ENCODE results near the gene MCC.

The MCC gene

GRCh38 chr5:113186061-113186460, 302.2 kb downstream of the MCC start:
- TF ChIP-seq MAX (IDR thresholded peaks at IDR 0.05) (no peak), EP300 (IDR thresholded peaks at IDR 0.05; ENCODE audit: borderline replicate concordance) (no peak)

GRCh38 chr5:113183694-113184093, 304.6 kb downstream of the MCC start:
- TF ChIP-seq TAF1 (IDR thresholded peaks at IDR 0.05; ENCODE audit: low read depth) (no peak), EGR1 (IDR thresholded peaks at IDR 0.05) (no peak), EP300 (IDR thresholded peaks at IDR 0.05; ENCODE audit: borderline replicate concordance) (no peak), NFIC (IDR thresholded peaks at IDR 0.05) (no peak), MAX (IDR thresholded peaks at IDR 0.05) (no peak), RAD21 (IDR thresholded peaks at IDR 0.05; ENCODE audit: low read depth) (no peak), USF1 (IDR thresholded peaks at IDR 0.05) (no peak), FOXM1 (IDR thresholded peaks at IDR 0.05; ENCODE audit: borderline replicate concordance, low read depth) (no peak), TEAD4 (IDR thresholded peaks at IDR 0.05) (no peak), CEBPB (IDR thresholded peaks at IDR 0.05) (no peak), REST (IDR thresholded peaks at IDR 0.05; ENCODE audit: low read depth) (no peak), CREB1 (IDR thresholded peaks at IDR 0.05; ENCODE audit: low read depth) (no peak), TCF12 (IDR thresholded peaks at IDR 0.05; ENCODE audit: low read depth) (no peak), YY1 (IDR thresholded peaks at IDR 0.05; ENCODE audit: low read depth) (no peak), ZBTB7A (IDR thresholded peaks at IDR 0.05; ENCODE audit: low read depth) (no peak)

GRCh38 chr5:113182658-113183344, 305.5 kb downstream of the MCC start:
- TF ChIP-seq CEBPB (IDR thresholded peaks at IDR 0.05) = no peak
- no peak for TF ChIP-seq TCF12 (IDR thresholded peaks at IDR 0.05; ENCODE audit: low read depth)
- no peak for TF ChIP-seq REST (IDR thresholded peaks at IDR 0.05; ENCODE audit: low read depth)
- TF ChIP-seq YY1 (IDR thresholded peaks at IDR 0.05; ENCODE audit: low read depth) = no peak
- no peak for TF ChIP-seq RAD21 (IDR thresholded peaks at IDR 0.05; ENCODE audit: low read depth)
- TF ChIP-seq CREB1 (IDR thresholded peaks at IDR 0.05; ENCODE audit: low read depth) = no peak
- no peak for TF ChIP-seq ZBTB7A (IDR thresholded peaks at IDR 0.05; ENCODE audit: low read depth)
- TF ChIP-seq TAF1 (IDR thresholded peaks at IDR 0.05; ENCODE audit: low read depth) = no peak
- no peak for TF ChIP-seq MAX (IDR thresholded peaks at IDR 0.05)
- no peak for TF ChIP-seq NFIC (IDR thresholded peaks at IDR 0.05)
- no peak for TF ChIP-seq EGR1 (IDR thresholded peaks at IDR 0.05)
- no peak for TF ChIP-seq USF1 (IDR thresholded peaks at IDR 0.05)

- no peak for TF ChIP-seq TEAD4 (IDR thresholded peaks at IDR 0.05)
- no peak for TF ChIP-seq TAF1 (IDR thresholded peaks at IDR 0.05; ENCODE audit: low read depth)
These were observed 306.3 kb downstream of the MCC start for GRCh38 chr5:113181853-113182490.

GRCh38 chr5:113181409-113181808, 306.8 kb downstream of the MCC start:
- TF ChIP-seq USF1 (IDR thresholded peaks at IDR 0.05) (no peak), REST (IDR thresholded peaks at IDR 0.05; ENCODE audit: low read depth) (no peak), CREB1 (IDR thresholded peaks at IDR 0.05; ENCODE audit: low read depth) (no peak), ZBTB7A (IDR thresholded peaks at IDR 0.05; ENCODE audit: low read depth) (no peak), MAX (IDR thresholded peaks at IDR 0.05) (no peak), EGR1 (IDR thresholded peaks at IDR 0.05) (no peak), TAF1 (IDR thresholded peaks at IDR 0.05; ENCODE audit: low read depth) (no peak), FOXM1 (IDR thresholded peaks at IDR 0.05; ENCODE audit: borderline replicate concordance, low read depth) (no peak), EP300 (IDR thresholded peaks at IDR 0.05; ENCODE audit: borderline replicate concordance) (no peak), RAD21 (IDR thresholded peaks at IDR 0.05; ENCODE audit: low read depth) (no peak), YY1 (IDR thresholded peaks at IDR 0.05; ENCODE audit: low read depth) (no peak), NFIC (IDR thresholded peaks at IDR 0.05) (no peak), TEAD4 (IDR thresholded peaks at IDR 0.05) (no peak), TCF12 (IDR thresholded peaks at IDR 0.05; ENCODE audit: low read depth) (no peak), CEBPB (IDR thresholded peaks at IDR 0.05) (no peak)

All from Ishikawa (cell line).